DOHH2 (cell line): ENCODE measurements around the gene SLC16A12.

Experiments used
- H3F3A ChIP-seq: fragments of 200-600 bp; sonication (generic), shearing (Covaris generic); 2 replicates; pipeline ENCODE4 v1.6.0; 2016; ENCODE audit warnings: antibody characterized with exemption, mild to moderate bottlenecking; ENCODE audit not compliant: control insufficient read depth, insufficient read depth
- H3K27ac ChIP-seq: fragments of 200-600 bp; sonication (generic); 2 replicates; pipeline ENCODE4 v1.5.1; 2014; ENCODE audit warnings: low read depth, mild to moderate bottlenecking, low read length, moderate library complexity
- H3K27me3 ChIP-seq: fragments of 200-600 bp; sonication (generic); 2 replicates; pipeline ENCODE4 v1.6.1; 2014; ENCODE audit warnings: mild to moderate bottlenecking, low read length, mixed read lengths; ENCODE audit not compliant: control insufficient read depth
- H3K36me3 ChIP-seq: fragments of 200-600 bp; sonication (generic); 2 replicates; pipeline ENCODE4 v1.6.1; 2014; ENCODE audit warnings: mild to moderate bottlenecking, low read length, moderate library complexity, mixed read lengths; ENCODE audit not compliant: control insufficient read depth
- H3K4me1 ChIP-seq: fragments of 200-600 bp; sonication (generic); 2 replicates; pipeline ENCODE4 v1.6.1; 2014; ENCODE audit warnings: mild to moderate bottlenecking, low read length, mixed read lengths; ENCODE audit not compliant: control insufficient read depth
- H3K4me2 ChIP-seq: fragments of 200-600 bp; sonication (generic); 2 replicates; pipeline ENCODE4 v1.6.0; 2014; ENCODE audit warnings: mild to moderate bottlenecking, low read length, moderate library complexity
- H3K4me3 ChIP-seq: fragments of 200-600 bp; sonication (generic); 2 replicates; pipeline ENCODE4 v1.5.1; 2014; ENCODE audit warnings: mild to moderate bottlenecking, low read length, mixed read lengths
- H3K79me2 ChIP-seq: fragments of 200-600 bp; sonication (generic); 2 replicates; pipeline ENCODE4 v1.6.1; 2014; ENCODE audit warnings: mild to moderate bottlenecking, low read length, mixed read lengths; ENCODE audit not compliant: control insufficient read depth
- H3K9me2 ChIP-seq: fragments of 200-600 bp; sonication (generic); replicated peaks from 2 replicates; pipeline ENCODE4 v1.6.1; 2014; ENCODE audit warnings: mild to moderate bottlenecking, low read length, mixed read lengths; ENCODE audit not compliant: control insufficient read depth
- H3K9me3 ChIP-seq: fragments of 200-600 bp; sonication (generic); 2 replicates; pipeline ENCODE4 v1.6.1; 2014; ENCODE audit warnings: antibody characterized with exemption, low read length, mixed read lengths; ENCODE audit not compliant: control insufficient read depth, insufficient read depth
- H4K20me1 ChIP-seq: fragments of 200-600 bp; sonication (generic); 2 replicates; pipeline ENCODE4 v1.6.0; 2014; ENCODE audit warnings: low read depth, mild to moderate bottlenecking, antibody characterized with exemption, low read length, moderate library complexity; ENCODE audit not compliant: control insufficient read depth, insufficient read depth
- EZH2phosphoT487 ChIP-seq: fragments of 200-600 bp; sonication (generic); IDR thresholded peaks from 2 replicates; pipeline ENCODE4 v1.6.1; 2017; ENCODE audit warnings: borderline replicate concordance, mild to moderate bottlenecking, antibody characterized with exemption, low read length, moderate library complexity, mixed read lengths
- TF ChIP-seq, protein P1 (sequence below): fragments of 200-600 bp; sonication (generic); IDR thresholded peaks from one replicate; pipeline ENCODE4 v1.5.1; 2014; ENCODE audit warnings: antibody characterized with exemption, mild to moderate bottlenecking, low read depth, low read length; ENCODE audit not compliant: poor library complexity, severe bottlenecking

The SLC16A12 gene

DNA sequence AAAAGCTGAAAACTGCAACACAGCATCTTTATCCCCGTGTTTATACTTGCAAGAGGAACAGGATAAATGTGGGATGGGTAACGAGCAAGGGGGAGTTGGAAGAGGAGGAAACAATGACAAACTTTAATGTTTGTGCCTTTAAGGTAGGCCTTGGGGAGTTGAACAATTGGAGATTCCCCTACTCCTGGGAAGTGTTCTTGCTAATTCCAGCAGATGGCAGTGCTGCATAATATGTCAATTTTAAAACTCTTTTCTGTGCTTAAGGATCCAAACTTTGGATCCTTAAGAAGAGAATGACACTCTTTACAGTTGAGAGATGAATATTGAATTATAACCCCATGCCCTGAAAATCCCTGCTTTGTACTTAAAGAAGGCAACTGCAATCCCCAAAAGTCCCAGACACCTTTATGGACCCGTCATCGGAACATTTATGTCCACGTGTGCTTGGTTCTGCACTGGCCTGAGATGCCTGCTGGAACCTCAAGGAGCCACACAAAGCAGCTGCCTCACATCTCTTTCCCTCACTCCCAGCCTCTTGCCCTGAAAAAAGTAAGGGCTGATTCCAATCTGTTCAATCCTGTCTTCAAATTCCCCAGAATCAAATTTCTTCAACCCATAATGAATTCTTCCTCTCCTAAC, 109.0 kb downstream of the SLC16A12 start:
- Histone ChIP-seq H3K4me1 (no peaks in the 10 kb centered on the region), H3K4me2 (no peak overlapping the region), H4K20me1 (no peaks in the 10 kb centered on the region), H3K4me3 (no peak overlapping the region), H3F3A (no peaks in the 10 kb centered on the region), H3K79me2 (no peaks in the 10 kb centered on the region), H3K36me3 (no peaks in the 10 kb centered on the region), H3K9me3 (no peaks in the 10 kb centered on the region), H3K9me2 (no peaks in the 10 kb centered on the region), H3K27ac (no peak overlapping the region), H3K27me3 (peaks cover 6% of the 10 kb centered on the region; the same call in 1 of the 2 replicates)
- TF ChIP-seq, protein P1, sequence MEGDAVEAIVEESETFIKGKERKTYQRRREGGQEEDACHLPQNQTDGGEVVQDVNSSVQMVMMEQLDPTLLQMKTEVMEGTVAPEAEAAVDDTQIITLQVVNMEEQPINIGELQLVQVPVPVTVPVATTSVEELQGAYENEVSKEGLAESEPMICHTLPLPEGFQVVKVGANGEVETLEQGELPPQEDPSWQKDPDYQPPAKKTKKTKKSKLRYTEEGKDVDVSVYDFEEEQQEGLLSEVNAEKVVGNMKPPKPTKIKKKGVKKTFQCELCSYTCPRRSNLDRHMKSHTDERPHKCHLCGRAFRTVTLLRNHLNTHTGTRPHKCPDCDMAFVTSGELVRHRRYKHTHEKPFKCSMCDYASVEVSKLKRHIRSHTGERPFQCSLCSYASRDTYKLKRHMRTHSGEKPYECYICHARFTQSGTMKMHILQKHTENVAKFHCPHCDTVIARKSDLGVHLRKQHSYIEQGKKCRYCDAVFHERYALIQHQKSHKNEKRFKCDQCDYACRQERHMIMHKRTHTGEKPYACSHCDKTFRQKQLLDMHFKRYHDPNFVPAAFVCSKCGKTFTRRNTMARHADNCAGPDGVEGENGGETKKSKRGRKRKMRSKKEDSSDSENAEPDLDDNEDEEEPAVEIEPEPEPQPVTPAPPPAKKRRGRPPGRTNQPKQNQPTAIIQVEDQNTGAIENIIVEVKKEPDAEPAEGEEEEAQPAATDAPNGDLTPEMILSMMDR: peak; percentile 74
- no peak for TF ChIP-seq EZH2phosphoT487

DNA sequence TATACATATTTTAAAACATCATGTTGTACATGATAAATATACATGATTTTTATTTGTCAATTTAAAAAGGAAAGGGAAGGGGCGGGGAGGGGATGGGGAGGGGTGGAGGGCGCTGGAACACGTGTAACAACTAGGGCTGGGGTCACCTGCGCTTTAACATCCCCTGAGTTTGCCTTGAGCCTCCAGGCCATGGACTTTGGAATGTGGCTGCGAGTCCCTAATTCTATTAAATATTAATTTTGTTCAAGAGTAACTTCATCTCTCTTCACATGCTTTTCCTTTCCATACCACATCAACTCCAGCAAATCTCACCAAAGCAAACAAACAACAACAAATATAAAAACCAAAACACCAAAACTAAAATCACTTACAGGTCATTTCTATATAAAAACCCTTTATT, 110.4 kb downstream of the SLC16A12 start:
- Histone ChIP-seq H3K9me2 (no peaks in the 10 kb centered on the region), H3K27me3 (peaks cover 9% of the 10 kb centered on the region; the same call in 1 of the 2 replicates), H3K9me3 (no peaks in the 10 kb centered on the region), H3K4me2 (no peak overlapping the region), H3K27ac (no peak overlapping the region), H3K4me3 (no peak overlapping the region), H3K36me3 (no peaks in the 10 kb centered on the region), H3K4me1 (no peaks in the 10 kb centered on the region), H3F3A (no peaks in the 10 kb centered on the region), H4K20me1 (no peaks in the 10 kb centered on the region), H3K79me2 (no peaks in the 10 kb centered on the region)
- no peak for TF ChIP-seq EZH2phosphoT487
- TF ChIP-seq, protein P1: no peak

DNA sequence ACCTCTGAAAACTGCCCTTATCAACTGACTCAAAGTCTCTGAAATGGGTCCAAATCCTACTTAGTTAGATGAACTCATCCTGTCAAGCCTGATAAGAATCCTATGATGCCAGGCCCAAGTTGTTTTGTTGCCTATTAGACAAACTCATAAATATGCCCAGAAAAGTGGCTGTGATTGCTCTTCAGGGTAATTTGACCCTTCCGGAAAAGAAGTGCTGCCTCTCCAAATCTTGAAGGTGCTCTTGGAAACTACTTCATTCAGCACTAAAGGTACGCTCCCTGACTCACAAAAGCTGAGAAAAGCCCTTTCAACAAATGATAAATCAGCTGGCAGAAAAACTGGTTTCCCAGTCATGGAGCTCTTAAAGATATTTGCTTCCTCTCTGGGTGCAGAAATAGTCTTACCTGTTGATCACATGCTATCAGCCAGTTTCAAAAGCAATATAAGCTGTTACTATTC, 114.3 kb downstream of the SLC16A12 start:
- H3K4me3 ChIP-seq: no peak overlapping the region
- H3K79me2 ChIP-seq: no peaks in the 10 kb centered on the region
- no peaks in the 10 kb centered on the region for H4K20me1 ChIP-seq
- no peaks in the 10 kb centered on the region for H3K4me1 ChIP-seq
- H3K9me3 ChIP-seq: no peaks in the 10 kb centered on the region
- no peaks in the 10 kb centered on the region for H3K9me2 ChIP-seq
- peaks cover 11% of the 10 kb centered on the region for H3K27me3 ChIP-seq
- H3K27ac ChIP-seq: no peak overlapping the region
- no peaks in the 10 kb centered on the region for H3K36me3 ChIP-seq
- H3F3A ChIP-seq: no peaks in the 10 kb centered on the region
- TF ChIP-seq, protein P1: no peak
- no peak for TF ChIP-seq EZH2phosphoT487
- H3K4me2 ChIP-seq: no peak overlapping the region
